ENCODE measurements around the gene SERINC3. TPM values are rescaled to one million over a fixed set of nuclear protein-coding genes. Genes with fewer than 3 reads are reported as not detected.

Gene SERINC3
- total and polyA plus RNA-seq, 2 donors (not counting 3 experiments of a cell fraction or from before 2014, with no cell fraction given) = 83.7 to 177 TPM

GRCh38 chr20:44471481-44471882 lies 50.4 kb downstream of the SERINC3 start:
- no peak for DNase-seq (ENCODE audit: low read depth, low spot score)
- dilution Hi-C loops (cut with MboI; ENCODE audit: extremely low pct_ligation_motif_present, low sequenced_read_pairs) (no loop called here), intact Hi-C loops (cut with micrococcal nuclease) (loop anchor here (10.0 kb wide), 2 partner anchors 263 to 413 kb away; partner anchors contain the start of gene YWHAB)
- Histone ChIP-seq H3K4me3 (replicated peaks in 1 of 3; ENCODE audit: insufficient read depth in 1 of 3, low read depth in 1 of 3, low read length in 3 of 3) (no peak overlapping the region), H3K9me3 (replicated peaks; ENCODE audit: control insufficient read depth, insufficient read depth, low read length) (no peaks in the 10 kb centered on the region), H3K4me2 (ENCODE audit: insufficient read depth, low read length) (no peak overlapping the region), H3K79me2 (ENCODE audit: control insufficient read depth, insufficient read depth, low read length) (no peaks in the 10 kb centered on the region), H3K9me1 (replicated peaks; ENCODE audit: control insufficient read depth, extremely low read depth, insufficient read depth, low read length) (no peaks in the 10 kb centered on the region), H4K20me1 (replicated peaks; ENCODE audit: control insufficient read depth, extremely low read depth, insufficient read depth, low read length) (no peaks in the 10 kb centered on the region), H3K36me3 (ENCODE audit: control insufficient read depth in 2 of 2, extremely low read depth in 1 of 2, insufficient read depth in 2 of 2, low read length in 2 of 2) (no peaks in the 10 kb centered on the region), H3K9ac (replicated peaks; ENCODE audit: extremely low read depth, insufficient read depth, low read length) (no peak overlapping the region), H3K27ac (ENCODE audit: insufficient read depth, low read depth, low read length) (no peak overlapping the region), H3K27me3 (ENCODE audit: control insufficient read depth in 2 of 2, insufficient read depth in 2 of 2, low read length in 2 of 2) (peaks cover 0 to 6% of the 10 kb centered on the region in 2 experiments), H2AFZ (ENCODE audit: low read depth, low read length) (no peak overlapping the region), H3K4me1 (ENCODE audit: control insufficient read depth, extremely low read depth, insufficient read depth, low read length) (peaks cover 9% of the 10 kb centered on the region)
- CTCF ChIA-PET = interaction anchor here (1.0 to 2.5 kb wide), 5 partner anchors 87 to 354 kb away, joined by 3 to 14 read pairs (median 5); no protein-coding TSS in a partner anchor
- POLR2A ChIA-PET = no interaction called here
- BruUV-seq (replicated peaks) = no TSS peak
- no peak for FAIRE-seq
- no peak for TF ChIP-seq FOS (IDR thresholded peaks at IDR 0.05; ENCODE audit: borderline replicate concordance, insufficient read depth, low read length)
- TF ChIP-seq, protein P1, sequence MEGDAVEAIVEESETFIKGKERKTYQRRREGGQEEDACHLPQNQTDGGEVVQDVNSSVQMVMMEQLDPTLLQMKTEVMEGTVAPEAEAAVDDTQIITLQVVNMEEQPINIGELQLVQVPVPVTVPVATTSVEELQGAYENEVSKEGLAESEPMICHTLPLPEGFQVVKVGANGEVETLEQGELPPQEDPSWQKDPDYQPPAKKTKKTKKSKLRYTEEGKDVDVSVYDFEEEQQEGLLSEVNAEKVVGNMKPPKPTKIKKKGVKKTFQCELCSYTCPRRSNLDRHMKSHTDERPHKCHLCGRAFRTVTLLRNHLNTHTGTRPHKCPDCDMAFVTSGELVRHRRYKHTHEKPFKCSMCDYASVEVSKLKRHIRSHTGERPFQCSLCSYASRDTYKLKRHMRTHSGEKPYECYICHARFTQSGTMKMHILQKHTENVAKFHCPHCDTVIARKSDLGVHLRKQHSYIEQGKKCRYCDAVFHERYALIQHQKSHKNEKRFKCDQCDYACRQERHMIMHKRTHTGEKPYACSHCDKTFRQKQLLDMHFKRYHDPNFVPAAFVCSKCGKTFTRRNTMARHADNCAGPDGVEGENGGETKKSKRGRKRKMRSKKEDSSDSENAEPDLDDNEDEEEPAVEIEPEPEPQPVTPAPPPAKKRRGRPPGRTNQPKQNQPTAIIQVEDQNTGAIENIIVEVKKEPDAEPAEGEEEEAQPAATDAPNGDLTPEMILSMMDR (IDR thresholded peaks at IDR 0.05; ENCODE audit: extremely low read depth in 1 of 2, insufficient read depth in 1 of 2, low read depth in 1 of 2, low read length in 2 of 2) = peak in 1 of 2 donors; percentile 6

GRCh38 chr20:44470327-44470726 lies 51.5 kb downstream of the SERINC3 start:
- Histone ChIP-seq H3K9me3 (replicated peaks; ENCODE audit: control insufficient read depth, insufficient read depth, low read length) (no peaks in the 10 kb centered on the region), H3K4me2 (ENCODE audit: insufficient read depth, low read length) (no peak overlapping the region), H3K27me3 (ENCODE audit: control insufficient read depth in 2 of 2, insufficient read depth in 2 of 2, low read length in 2 of 2) (peaks cover 0 to 6% of the 10 kb centered on the region in 2 experiments), H3K36me3 (ENCODE audit: control insufficient read depth in 2 of 2, extremely low read depth in 1 of 2, insufficient read depth in 2 of 2, low read length in 2 of 2) (no peaks in the 10 kb centered on the region), H2AFZ (ENCODE audit: low read depth, low read length) (no peak overlapping the region), H3K9ac (replicated peaks; ENCODE audit: extremely low read depth, insufficient read depth, low read length) (no peak overlapping the region), H4K20me1 (replicated peaks; ENCODE audit: control insufficient read depth, extremely low read depth, insufficient read depth, low read length) (no peaks in the 10 kb centered on the region), H3K9me1 (replicated peaks; ENCODE audit: control insufficient read depth, extremely low read depth, insufficient read depth, low read length) (no peaks in the 10 kb centered on the region), H3K79me2 (ENCODE audit: control insufficient read depth, insufficient read depth, low read length) (no peaks in the 10 kb centered on the region), H3K27ac (ENCODE audit: insufficient read depth, low read depth, low read length) (no peak overlapping the region), H3K4me1 (ENCODE audit: control insufficient read depth, extremely low read depth, insufficient read depth, low read length) (peaks cover 2% of the 10 kb centered on the region), H3K4me3 (replicated peaks in 1 of 3; ENCODE audit: insufficient read depth in 1 of 3, low read depth in 1 of 3, low read length in 3 of 3) (no peak overlapping the region)
- TF ChIP-seq, protein P2, sequence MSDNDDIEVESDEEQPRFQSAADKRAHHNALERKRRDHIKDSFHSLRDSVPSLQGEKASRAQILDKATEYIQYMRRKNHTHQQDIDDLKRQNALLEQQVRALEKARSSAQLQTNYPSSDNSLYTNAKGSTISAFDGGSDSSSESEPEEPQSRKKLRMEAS (IDR thresholded peaks at IDR 0.05; ENCODE audit: insufficient read depth, insufficient read length) = no peak
- TF ChIP-seq JUN (IDR thresholded peaks at IDR 0.05; ENCODE audit: borderline replicate concordance, insufficient read depth, insufficient read length, low read depth) (no peak), POLR2AphosphoS5 (IDR thresholded peaks at IDR 0.05; ENCODE audit: insufficient read depth, low read depth, low read length) (no peak), POLR2A (IDR thresholded peaks at IDR 0.05; ENCODE audit: low read depth, low read length) (no peak), MYC (IDR thresholded peaks at IDR 0.05; ENCODE audit: low read depth, low read length) (no peak), GATA2 (IDR thresholded peaks at IDR 0.05; ENCODE audit: insufficient read depth, insufficient read length, low read depth, low read length) (no peak), EZH2 (IDR thresholded peaks at IDR 0.05; ENCODE audit: borderline replicate concordance, low read depth, low read length, severe bottlenecking) (no peak), FOS (IDR thresholded peaks at IDR 0.05; ENCODE audit: borderline replicate concordance, insufficient read depth, low read length) (no peak)
- TF ChIP-seq, protein P1 (IDR thresholded peaks at IDR 0.05; ENCODE audit: extremely low read depth in 1 of 2, insufficient read depth in 1 of 2, low read depth in 1 of 2, low read length in 2 of 2) = no peak
- BruUV-seq (replicated peaks) = no TSS peak
- FAIRE-seq (no peak), DNase-seq (ENCODE audit: low read depth, low spot score) (no peak)
- intact Hi-C loops (cut with micrococcal nuclease) (loop anchor here (10.0 kb wide), 2 partner anchors 264 to 414 kb away; partner anchors contain the start of gene YWHAB), dilution Hi-C loops (cut with MboI; ENCODE audit: extremely low pct_ligation_motif_present, low sequenced_read_pairs) (no loop called here)
- POLR2A ChIA-PET = no interaction called here
- CTCF ChIA-PET = interaction anchor here (0.6 to 2.5 kb wide), 5 partner anchors 10 to 354 kb away, joined by 3 to 14 read pairs (median 3); no protein-coding TSS in a partner anchor

All from endothelial cell of umbilical vein (primary cell).